TTC549 (cell line): ENCODE measurements around the gene COA5.
"Not testable (repeated sequence)": the region's sequence is repeated elsewhere in the genome, so short reads cannot be mapped to it uniquely, and the experiment has no call there.

Experiments used
- FAIRE-seq: peaks from 2 replicates; lab custom pipeline; 2012; peaks lifted over from hg19 to GRCh38; lab: Jason Lieb, UNC

COA5 gene

GRCh38 chr2:98605076-98605475 is 3.2 kb downstream of the COA5 start:
- no peak for FAIRE-seq

GRCh38 chr2:98604547-98604946 is 3.8 kb downstream of the COA5 start:
- no peak for FAIRE-seq

GRCh38 chr2:98601532-98602132 is 6.7 kb downstream of the COA5 start:
- no peak for FAIRE-seq

- FAIRE-seq = no peak
Observed at GRCh38 chr2:98598781-98599428, 9.4 kb downstream of the COA5 start.

- FAIRE-seq = not testable (repeated sequence)
Observed at GRCh38 chr2:98594665-98595064, 13.6 kb downstream of the COA5 start.

- FAIRE-seq = no peak
Observed at GRCh38 chr2:98592565-98592964, 15.7 kb downstream of the COA5 start.

- no peak for FAIRE-seq
Observed at GRCh38 chr2:98589489-98589888, 18.8 kb downstream of the COA5 start.

- no peak for FAIRE-seq
Observed at GRCh38 chr2:98588880-98589431, 19.4 kb downstream of the COA5 start.

- FAIRE-seq = no peak
Observed at GRCh38 chr2:98586551-98587140, 21.7 kb downstream of the COA5 start.

- no peak for FAIRE-seq
Observed at GRCh38 chr2:98585386-98585785, 22.9 kb downstream of the COA5 start.

- FAIRE-seq = no peak
Observed at GRCh38 chr2:98583816-98584618, 24.3 kb downstream of the COA5 start.

- no peak for FAIRE-seq
Observed at GRCh38 chr2:98583276-98583675, 25.0 kb downstream of the COA5 start.

- no peak for FAIRE-seq
Observed at GRCh38 chr2:98582523-98582922, 25.8 kb downstream of the COA5 start.

GRCh38 chr2:98580656-98581284 is 27.5 kb downstream of the COA5 start:
- no peak for FAIRE-seq

- no peak for FAIRE-seq
Observed at GRCh38 chr2:98579926-98580325, 28.4 kb downstream of the COA5 start.

GRCh38 chr2:98578231-98578630 is 30.1 kb downstream of the COA5 start:
- no peak for FAIRE-seq

- no peak for FAIRE-seq
Observed at GRCh38 chr2:98577313-98577712, 31.0 kb downstream of the COA5 start.

- no peak for FAIRE-seq
Observed at GRCh38 chr2:98576666-98577312, 31.5 kb downstream of the COA5 start.

- FAIRE-seq = no peak
Observed at GRCh38 chr2:98573426-98573825, 34.9 kb downstream of the COA5 start.

GRCh38 chr2:98572676-98573075 is 35.6 kb downstream of the COA5 start:
- FAIRE-seq = no peak

GRCh38 chr2:98572211-98572610 is 36.1 kb downstream of the COA5 start:
- no peak for FAIRE-seq

- no peak for FAIRE-seq
Observed at GRCh38 chr2:98571796-98572195, 36.5 kb downstream of the COA5 start.
